Spleen (tissue), 7 donors: Measurements from ENCODE around the gene SYNC.

Source experiments
- POLR2AphosphoS5 ChIP-seq, 3 donors: sonication (generic); formaldehyde crosslinking; IDR thresholded peaks; one replicate each; pipeline ENCODE4 v1.5.1; 2017; ENCODE audit warnings: antibody characterized with exemption in 3 of 3
- TF ChIP-seq, protein P1 (sequence below), 11 experiments: fragments of 200-600 bp in 7 of 11; fragments of 450-650 bp in 4 of 11; sonication (generic) in 4 of 11; IDR thresholded peaks in 8 of 11; conservative IDR thresholded peaks in 3 of 11; 1 replicate in 7 of 11; 2 replicates in 4 of 11; pipeline versions ENCODE4 v1.4.0 to v1.8.0; 2016 to 2021; ENCODE audit warnings: antibody characterized with exemption in 11 of 11, inconsistent platforms in 4 of 11, mild to moderate bottlenecking in 1 of 11
- donor health status: DM: no; HTN: no; CAD: no; lungs with moderate emphysema.
- donor health status: DM: no; HTN: no; CAD: no.
- donor health status: DM: no; HTN: no; CAD: no.

- TF ChIP-seq, protein P1, sequence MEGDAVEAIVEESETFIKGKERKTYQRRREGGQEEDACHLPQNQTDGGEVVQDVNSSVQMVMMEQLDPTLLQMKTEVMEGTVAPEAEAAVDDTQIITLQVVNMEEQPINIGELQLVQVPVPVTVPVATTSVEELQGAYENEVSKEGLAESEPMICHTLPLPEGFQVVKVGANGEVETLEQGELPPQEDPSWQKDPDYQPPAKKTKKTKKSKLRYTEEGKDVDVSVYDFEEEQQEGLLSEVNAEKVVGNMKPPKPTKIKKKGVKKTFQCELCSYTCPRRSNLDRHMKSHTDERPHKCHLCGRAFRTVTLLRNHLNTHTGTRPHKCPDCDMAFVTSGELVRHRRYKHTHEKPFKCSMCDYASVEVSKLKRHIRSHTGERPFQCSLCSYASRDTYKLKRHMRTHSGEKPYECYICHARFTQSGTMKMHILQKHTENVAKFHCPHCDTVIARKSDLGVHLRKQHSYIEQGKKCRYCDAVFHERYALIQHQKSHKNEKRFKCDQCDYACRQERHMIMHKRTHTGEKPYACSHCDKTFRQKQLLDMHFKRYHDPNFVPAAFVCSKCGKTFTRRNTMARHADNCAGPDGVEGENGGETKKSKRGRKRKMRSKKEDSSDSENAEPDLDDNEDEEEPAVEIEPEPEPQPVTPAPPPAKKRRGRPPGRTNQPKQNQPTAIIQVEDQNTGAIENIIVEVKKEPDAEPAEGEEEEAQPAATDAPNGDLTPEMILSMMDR (IDR thresholded peaks at IDR 0.05 in 8 of 11, conservative IDR thresholded peaks at IDR 0.05 in 3 of 11) = no peak
- TF ChIP-seq POLR2AphosphoS5 (IDR thresholded peaks at IDR 0.05) = no peak
Measured at GRCh38 chr1:32718036-32718435, 15.5 kb upstream of the SYNC start.
